HEK293T (cell line): ENCODE results near the gene MYCL.

Source experiments
- CTCF ChIA-PET: fragments of 350-600 bp; formaldehyde crosslinking; extraction: SDS; loops from one replicate; lab custom pipeline; 2021; ENCODE audit warnings: antibody characterized with exemption, inconsistent platforms; lab: Yijun Ruan, JAX
- POLR2A ChIA-PET: fragments of 350-600 bp; formaldehyde crosslinking; extraction: SDS; loops from one replicate; lab custom pipeline; 2020; ENCODE audit warnings: antibody characterized with exemption, inconsistent platforms; lab: Yijun Ruan, JAX
- DNase-seq: peaks from one replicate; pipeline ENCODE4 v3.0.0; 2012; ENCODE audit warnings: mixed read lengths; ENCODE audit errors: extremely low spot score
- ARNT ChIP-seq: fragments of 450-650 bp; IDR thresholded peaks from 2 replicates; pipeline ENCODE4 v1.6.1; 2017; ENCODE audit warnings: mild to moderate bottlenecking
- BHLHE40 ChIP-seq: fragments of 450-650 bp; IDR thresholded peaks from 2 replicates; pipeline ENCODE4 v1.6.1; 2016; ENCODE audit warnings: mild to moderate bottlenecking, moderate library complexity, borderline replicate concordance
- CTBP1 ChIP-seq: fragments of 450-650 bp; IDR thresholded peaks from 2 replicates; pipeline ENCODE4 v1.6.1; 2016; ENCODE audit warnings: borderline replicate concordance
- ELF4 ChIP-seq: fragments of 450-650 bp; IDR thresholded peaks from 2 replicates; pipeline ENCODE4 v1.6.1; 2017; ENCODE audit warnings: antibody characterized with exemption
- FOXA1 ChIP-seq: fragments of 450-650 bp; IDR thresholded peaks from 2 replicates; pipeline ENCODE4 v1.6.1; 2016; ENCODE audit warnings: mild to moderate bottlenecking
- FOXK2 ChIP-seq: fragments of 450-650 bp; IDR thresholded peaks from 2 replicates; pipeline ENCODE4 v1.6.1; 2016; ENCODE audit warnings: mild to moderate bottlenecking
- FOXM1 ChIP-seq: fragments of 450-650 bp; IDR thresholded peaks from 2 replicates; pipeline ENCODE4 v1.6.1; 2017; ENCODE audit warnings: mild to moderate bottlenecking, borderline replicate concordance
- HDGF ChIP-seq: fragments of 450-650 bp; IDR thresholded peaks from 2 replicates; pipeline ENCODE4 v1.6.1; 2017; ENCODE audit warnings: antibody characterized with exemption, borderline replicate concordance
- L3MBTL2 ChIP-seq: fragments of 450-650 bp; conservative IDR thresholded peaks from 2 replicates; pipeline ENCODE4 v1.6.1; 2016; ENCODE audit warnings: mild to moderate bottlenecking
- LEF1 ChIP-seq: fragments of 450-650 bp; IDR thresholded peaks from 2 replicates; pipeline ENCODE4 v1.6.1; 2017; ENCODE audit warnings: mild to moderate bottlenecking, borderline replicate concordance
- NFRKB ChIP-seq: fragments of 450-650 bp; IDR thresholded peaks from 2 replicates; pipeline ENCODE4 v1.6.1; 2016; ENCODE audit warnings: mild to moderate bottlenecking, moderate library complexity
- PKNOX1 ChIP-seq: fragments of 450-650 bp; IDR thresholded peaks from 2 replicates; pipeline ENCODE4 v1.6.1; 2016
- SP1 ChIP-seq: fragments of 450-650 bp; IDR thresholded peaks from 2 replicates; pipeline ENCODE4 v1.6.1; 2017
- SUZ12 ChIP-seq: fragments of 450-650 bp; IDR thresholded peaks from 2 replicates; pipeline ENCODE4 v1.6.1; 2016; ENCODE audit warnings: mild to moderate bottlenecking
- TARDBP ChIP-seq: fragments of 450-650 bp; IDR thresholded peaks from 2 replicates; pipeline ENCODE4 v1.6.1; 2016
- ZNF384 ChIP-seq: fragments of 450-650 bp; IDR thresholded peaks from 2 replicates; pipeline ENCODE4 v1.6.1; 2016

Gene MYCL

DNA sequence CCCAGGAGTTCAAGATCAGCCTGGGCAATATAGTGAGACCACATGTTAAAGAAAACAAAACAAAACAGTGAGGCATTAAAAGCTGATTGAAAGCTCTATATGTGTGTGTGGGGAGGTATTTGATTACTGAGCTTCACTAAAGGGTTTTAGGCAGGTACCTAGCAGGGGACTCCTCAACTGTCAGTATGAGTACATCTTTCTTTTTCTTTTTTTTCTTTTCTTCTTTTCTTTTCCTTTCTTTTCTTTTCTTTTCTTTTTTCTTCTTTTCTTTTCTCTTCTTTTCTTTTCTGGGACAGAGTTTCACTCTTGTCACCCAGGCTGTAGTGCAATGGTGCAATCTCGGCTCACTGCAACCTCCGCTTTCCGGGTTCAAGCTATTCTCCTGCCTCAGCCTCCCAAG, 8.5 kb upstream of the MYCL start:
- CTCF ChIA-PET: interaction anchor here (0.7 kb wide), 1 partner anchor 9 kb away, joined by 3 read pairs; no protein-coding TSS in a partner anchor
- POLR2A ChIA-PET: no interaction called here
- no peak for TF ChIP-seq HDGF
- TF ChIP-seq L3MBTL2: no peak
- TF ChIP-seq PKNOX1: no peak
- TF ChIP-seq ELF4: no peak
- TF ChIP-seq CTBP1: no peak
- TF ChIP-seq FOXM1: no peak

DNA sequence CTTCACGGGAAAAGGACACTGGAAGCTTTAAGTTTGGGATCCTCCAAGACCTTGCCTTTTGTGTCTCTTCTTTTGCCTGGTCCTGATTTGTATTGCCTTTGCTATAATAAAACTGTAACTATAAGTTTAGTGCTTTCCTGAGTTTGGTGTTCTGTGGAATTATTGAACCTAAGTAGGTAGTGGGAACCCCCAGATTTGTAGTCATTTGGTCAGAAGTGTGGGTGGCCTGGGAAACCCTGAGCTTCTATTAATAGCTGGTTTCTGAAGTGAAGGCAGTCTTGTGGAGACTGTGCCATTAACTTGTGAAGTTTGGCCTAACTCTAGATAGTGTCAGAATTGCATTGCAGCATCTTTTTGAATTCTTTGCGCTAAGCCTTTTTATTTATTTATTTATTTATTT, 6.8 kb upstream of the MYCL start:
- DNase-seq: no peak
- TF ChIP-seq ZNF384 (no peak), LEF1 (no peak), PKNOX1 (no peak), NFRKB (no peak), CTBP1 (no peak), ELF4 (no peak), SUZ12 (no peak), HDGF (no peak), BHLHE40 (no peak), FOXM1 (no peak), L3MBTL2 (no peak), SP1 (no peak), FOXA1 (no peak), FOXK2 (no peak), TARDBP (no peak), ARNT (no peak)
- POLR2A ChIA-PET: no interaction called here
- CTCF ChIA-PET: interaction anchor here (0.8 kb wide), 1 partner anchor 11 kb away, joined by 3 read pairs; no protein-coding TSS in a partner anchor

More for the DNA sequence above, 8.5 kb upstream of the MYCL start:
- no peak for DNase-seq

DNA sequence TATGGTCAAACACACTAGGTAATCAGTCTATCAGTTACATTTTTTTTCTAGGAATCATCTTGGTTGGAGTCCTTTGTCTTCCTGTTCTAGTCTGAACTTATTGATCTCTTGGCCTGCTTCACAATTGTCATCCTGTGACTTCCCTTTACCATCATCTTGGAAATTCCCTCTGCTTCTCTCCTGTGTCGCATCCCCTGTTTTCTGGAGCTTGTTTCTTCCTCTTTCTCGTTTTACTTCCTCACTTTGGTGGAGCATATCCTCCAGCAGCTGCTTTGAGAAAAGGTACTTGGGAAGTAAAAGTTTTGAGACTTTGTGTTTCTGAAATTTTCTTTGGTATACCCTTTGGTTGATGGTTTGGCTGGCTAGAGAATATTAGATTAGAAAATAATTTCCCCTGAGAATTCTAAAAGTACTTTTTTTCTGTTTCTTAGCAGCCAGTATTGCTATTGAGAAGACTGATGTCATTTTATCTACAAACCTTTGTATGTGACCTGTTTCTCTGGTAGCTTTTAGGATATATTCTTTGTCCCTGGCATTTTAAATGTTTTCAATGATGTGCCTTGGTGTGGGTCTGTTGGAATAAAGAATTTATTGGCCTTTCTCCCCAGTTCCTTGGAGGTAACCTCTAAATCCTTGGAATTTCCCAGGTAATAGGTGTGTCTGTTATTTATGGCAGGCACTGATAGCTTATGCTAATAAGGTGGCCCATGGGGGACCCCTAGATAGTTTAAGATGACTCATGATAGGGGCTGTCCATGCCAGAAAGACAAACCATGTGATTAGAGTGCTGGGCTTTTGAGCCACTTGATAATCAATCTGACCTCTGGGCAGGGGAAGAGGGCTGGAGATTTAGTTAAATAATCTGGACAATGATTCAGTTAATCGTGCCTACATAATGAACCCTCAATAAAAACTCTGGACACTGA, 6.1 kb upstream of the MYCL start:
- CTCF ChIA-PET: interaction anchor here (0.6 to 0.8 kb wide), 2 partner anchors 12 kb away, joined by 3 read pairs; no protein-coding TSS in a partner anchor
- no peak for DNase-seq
- POLR2A ChIA-PET: interaction anchor here (0.7 kb wide), 1 partner anchor 18 kb away, joined by 3 read pairs; no protein-coding TSS in a partner anchor
- TF ChIP-seq CTBP1 (no peak), ELF4 (no peak), TARDBP (no peak), HDGF (no peak), SP1 (no peak), ARNT (no peak), PKNOX1 (no peak), BHLHE40 (no peak), ZNF384 (no peak), FOXK2 (no peak)

- TF ChIP-seq ELF4 (no peak), PKNOX1 (no peak), TARDBP (no peak), LEF1 (no peak), ARNT (no peak), CTBP1 (no peak)
- CTCF ChIA-PET: no interaction called here
- POLR2A ChIA-PET: no interaction called here
- DNase-seq: no peak
These were observed 3.5 kb upstream of the MYCL start for GRCh38 chr1:39905172-39905571.

DNA sequence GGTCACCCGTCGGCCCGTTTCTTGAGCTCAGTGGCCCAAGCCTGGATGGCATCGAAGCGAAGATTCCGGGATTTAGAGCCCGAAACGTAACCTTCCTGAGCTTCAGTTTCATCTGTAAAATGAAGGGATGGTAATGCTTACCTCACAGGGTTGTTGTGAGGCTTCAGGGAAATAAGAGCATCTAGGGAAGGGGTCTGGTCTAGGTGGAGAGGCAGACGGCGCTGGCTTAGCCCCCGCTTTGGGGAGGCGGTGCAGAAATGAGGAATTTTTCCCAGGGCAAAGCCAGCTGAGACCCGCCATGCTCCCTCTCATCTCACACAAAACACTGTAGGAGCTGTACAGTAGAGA, 717 bp upstream of the MYCL start:
- CTCF ChIA-PET: interaction anchor here (0.6 to 2.6 kb wide), 28 partner anchors 9 to 341 kb away, joined by 3 to 15 read pairs (median 3); partner anchors contain the start of gene MFSD2A
- DNase-seq: no peak
- TF ChIP-seq NFRKB: no peak
- TF ChIP-seq ELF4: no peak
- POLR2A ChIA-PET: interaction anchor here (0.7 to 1.2 kb wide), 2 partner anchors 14 to 20 kb away, joined by 3 read pairs; no protein-coding TSS in a partner anchor

DNA sequence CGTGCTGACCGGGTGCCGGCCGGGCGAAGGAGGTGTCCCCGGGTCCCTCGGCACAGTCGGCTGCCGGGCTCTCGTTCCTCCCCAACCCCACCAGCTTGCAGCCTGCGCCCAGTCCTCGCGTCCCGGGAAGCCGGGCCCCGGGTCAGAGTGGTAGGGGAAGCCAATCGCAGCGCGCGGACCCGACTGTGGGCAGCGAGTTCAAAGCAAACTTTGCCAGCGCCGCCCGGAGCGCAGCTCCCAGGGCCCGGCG, 328 bp downstream of the MYCL start:
- DNase-seq: no peak
- TF ChIP-seq PKNOX1: no peak
- no peak for TF ChIP-seq L3MBTL2
- no peak for TF ChIP-seq FOXA1
- TF ChIP-seq LEF1: no peak; the same call in 1 of the 2 replicates
- TF ChIP-seq ARNT: no peak
- TF ChIP-seq HDGF: no peak
- TF ChIP-seq SUZ12: no peak
- TF ChIP-seq TARDBP: no peak
- TF ChIP-seq NFRKB: no peak
- no peak for TF ChIP-seq CTBP1
- no peak for TF ChIP-seq ELF4
- TF ChIP-seq SP1: no peak
- TF ChIP-seq FOXM1: no peak
- TF ChIP-seq ZNF384: no peak
- TF ChIP-seq BHLHE40: no peak
- no peak for TF ChIP-seq FOXK2
- POLR2A ChIA-PET: interaction anchor here (1.2 to 1.5 kb wide), 3 partner anchors 18 to 75 kb away, joined by 3 to 5 read pairs (median 5); partner anchors contain the start of gene TRIT1
- CTCF ChIA-PET: interaction anchor here (1.5 to 2.6 kb wide), 7 partner anchors 18 to 84 kb away, joined by 3 to 15 read pairs (median 5); no protein-coding TSS in a partner anchor
